ENCODE data around the gene PWWP2B. TPM values are rescaled to one million over a fixed set of nuclear protein-coding genes. Genes with fewer than 3 reads are reported as not detected.

PWWP2B gene
- 4.2 and 4.5 TPM in 2 replicates for total RNA-seq

DNA sequence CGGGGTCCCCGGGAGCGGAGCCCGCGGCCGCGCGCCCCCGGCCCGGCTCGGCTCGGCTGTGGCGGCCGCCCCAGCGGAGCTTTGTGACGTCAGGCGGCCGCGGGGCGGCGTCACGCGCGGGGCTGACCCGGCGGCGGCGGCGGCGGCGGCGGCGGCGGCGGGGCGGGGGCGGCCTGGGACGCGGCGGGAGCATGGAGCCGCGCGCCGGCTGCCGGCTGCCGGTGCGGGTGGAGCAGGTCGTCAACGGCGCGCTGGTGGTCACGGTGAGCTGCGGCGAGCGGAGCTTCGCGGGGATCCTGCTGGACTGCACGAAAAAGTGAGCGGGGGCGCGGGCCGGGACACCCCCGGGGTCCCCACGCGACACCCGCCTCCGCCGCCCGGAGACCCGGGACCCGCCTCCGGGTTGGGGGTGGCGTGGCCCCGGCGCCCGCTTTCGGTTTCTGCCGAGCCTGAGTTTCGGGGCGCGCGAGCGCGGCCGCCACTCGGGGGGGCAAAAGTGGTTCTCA is at the start of gene PWWP2B:
Gene PWWP2B (plus strand): TSS at position 165 of the 506 bp plus-strand sequence. CDS start 27 bp downstream, at position 192.

Other genes starting within 250 kb of the PWWP2B start
- gene DPYSL4, start 210.3 kb upstream of the PWWP2B start, total RNA-seq: 5.9 and 7.1 TPM in 2 replicates
- 11.9 and 12.8 TPM in 2 replicates for gene STK32C, start 89.2 kb upstream of the PWWP2B start, total RNA-seq
- 3.2 and 5.9 TPM in 2 replicates for gene LRRC27, start 65.0 kb upstream of the PWWP2B start, total RNA-seq
- 23.8 and 25.6 TPM in 2 replicates for gene INPP5A, start 140.6 kb downstream of the PWWP2B start, total RNA-seq

Data from bronchus fibroblast of lung (primary cell).